Measurements from ENCODE around the gene SMOC2. TPM values are rescaled to one million over a fixed set of nuclear protein-coding genes. Genes with fewer than 3 reads are reported as not detected.

The SMOC2 gene
- total and polyA plus RNA-seq, 2 donors = 5.4 to 6.5 TPM

- DNase-seq (ENCODE audit: low read depth in 6 of 9, low spot score in 9 of 9) = no peak
- Histone ChIP-seq H3K4me1 (ENCODE audit: control insufficient read depth in 2 of 2, insufficient read depth in 2 of 2, low read length in 2 of 2) (no peaks in the 10 kb centered on the region), H3K4me3 (ENCODE audit: low read length in 2 of 2) (no peak overlapping the region), H3K27me3 (ENCODE audit: control insufficient read depth in 2 of 2, insufficient read depth in 1 of 2, low read length in 1 of 2) (no peaks in the 10 kb centered on the region), H3K9me3 (ENCODE audit: control insufficient read depth in 2 of 2, insufficient read depth in 1 of 2, low read length in 1 of 2) (no peaks in the 10 kb centered on the region), H3K36me3 (ENCODE audit: control insufficient read depth in 2 of 2, insufficient read depth in 2 of 2, low read length in 1 of 2) (no peaks in the 10 kb centered on the region), H3K27ac (ENCODE audit: low read depth in 1 of 2, low read length in 1 of 2) (no peak overlapping the region)
- 96% methylated on average over 8 of the region's 8 CpGs for WGBS
These were observed 66.7 kb downstream of the SMOC2 start for GRCh38 chr6:168507730-168508129.

- H3K4me1 ChIP-seq (ENCODE audit: control insufficient read depth in 2 of 2, insufficient read depth in 2 of 2, low read length in 2 of 2) = no peaks in the 10 kb centered on the region
- H3K4me3 ChIP-seq (ENCODE audit: low read length in 2 of 2) = no peak overlapping the region
- 91% methylated on average over 12 of the region's 12 CpGs for WGBS
- no peaks in the 10 kb centered on the region for H3K9me3 ChIP-seq (ENCODE audit: control insufficient read depth in 2 of 2, insufficient read depth in 1 of 2, low read length in 1 of 2)
- DNase-seq (ENCODE audit: low read depth in 6 of 9, low spot score in 9 of 9) = no peak
- H3K27ac ChIP-seq (ENCODE audit: low read depth in 1 of 2, low read length in 1 of 2) = no peak overlapping the region
- H3K36me3 ChIP-seq (ENCODE audit: control insufficient read depth in 2 of 2, insufficient read depth in 2 of 2, low read length in 1 of 2) = no peaks in the 10 kb centered on the region
- no peaks in the 10 kb centered on the region for H3K27me3 ChIP-seq (ENCODE audit: control insufficient read depth in 2 of 2, insufficient read depth in 1 of 2, low read length in 1 of 2)
These were observed 67.9 kb downstream of the SMOC2 start for GRCh38 chr6:168508903-168509302.

- Histone ChIP-seq H3K27ac (ENCODE audit: low read depth in 1 of 2, low read length in 1 of 2) (no peak overlapping the region), H3K4me3 (ENCODE audit: low read length in 2 of 2) (no peak overlapping the region), H3K4me1 (ENCODE audit: control insufficient read depth in 2 of 2, insufficient read depth in 2 of 2, low read length in 2 of 2) (no peaks in the 10 kb centered on the region), H3K9me3 (ENCODE audit: control insufficient read depth in 2 of 2, insufficient read depth in 1 of 2, low read length in 1 of 2) (peaks cover 0 to 7% of the 10 kb centered on the region in 2 donors), H3K27me3 (ENCODE audit: control insufficient read depth in 2 of 2, insufficient read depth in 1 of 2, low read length in 1 of 2) (peaks cover 0 to 2% of the 10 kb centered on the region in 2 donors), H3K36me3 (ENCODE audit: control insufficient read depth in 2 of 2, insufficient read depth in 2 of 2, low read length in 1 of 2) (no peaks in the 10 kb centered on the region)
- 69% methylated on average over 8 of the region's 8 CpGs for WGBS
- DNase-seq (ENCODE audit: low read depth in 6 of 9, low spot score in 9 of 9) = no peak
These were observed 72.8 kb downstream of the SMOC2 start for GRCh38 chr6:168513766-168514165.

- H3K4me1 ChIP-seq (ENCODE audit: control insufficient read depth in 2 of 2, insufficient read depth in 2 of 2, low read length in 2 of 2) = no peaks in the 10 kb centered on the region
- 69% methylated on average over 10 of the region's 10 CpGs for WGBS
- H3K4me3 ChIP-seq (ENCODE audit: low read length in 2 of 2) = no peak overlapping the region
- no peak for DNase-seq (ENCODE audit: low read depth in 6 of 9, low spot score in 9 of 9)
- H3K27me3 ChIP-seq (ENCODE audit: control insufficient read depth in 2 of 2, insufficient read depth in 1 of 2, low read length in 1 of 2) = peaks cover 0 to 2% of the 10 kb centered on the region in 2 donors
- no peak overlapping the region for H3K27ac ChIP-seq (ENCODE audit: low read depth in 1 of 2, low read length in 1 of 2)
- no peaks in the 10 kb centered on the region for H3K36me3 ChIP-seq (ENCODE audit: control insufficient read depth in 2 of 2, insufficient read depth in 2 of 2, low read length in 1 of 2)
- peaks cover 0 to 11% of the 10 kb centered on the region in 2 donors for H3K9me3 ChIP-seq (ENCODE audit: control insufficient read depth in 2 of 2, insufficient read depth in 1 of 2, low read length in 1 of 2)
These were observed 73.2 kb downstream of the SMOC2 start for GRCh38 chr6:168514216-168514615.

- Histone ChIP-seq H3K4me1 (ENCODE audit: control insufficient read depth in 2 of 2, insufficient read depth in 2 of 2, low read length in 2 of 2) (no peaks in the 10 kb centered on the region), H3K27ac (ENCODE audit: low read depth in 1 of 2, low read length in 1 of 2) (no peak overlapping the region), H3K36me3 (ENCODE audit: control insufficient read depth in 2 of 2, insufficient read depth in 2 of 2, low read length in 1 of 2) (no peaks in the 10 kb centered on the region), H3K4me3 (ENCODE audit: low read length in 2 of 2) (no peak overlapping the region), H3K27me3 (ENCODE audit: control insufficient read depth in 2 of 2, insufficient read depth in 1 of 2, low read length in 1 of 2) (peaks cover 0 to 2% of the 10 kb centered on the region in 2 donors), H3K9me3 (ENCODE audit: control insufficient read depth in 2 of 2, insufficient read depth in 1 of 2, low read length in 1 of 2) (peaks cover 0 to 14% of the 10 kb centered on the region in 2 donors)
- WGBS = 62% methylated on average over 16 of the region's 16 CpGs
- DNase-seq (ENCODE audit: low read depth in 6 of 9, low spot score in 9 of 9) = no peak
These were observed 74.4 kb downstream of the SMOC2 start for GRCh38 chr6:168515376-168515775.

- no peaks in the 10 kb centered on the region for H3K4me1 ChIP-seq (ENCODE audit: control insufficient read depth in 2 of 2, insufficient read depth in 2 of 2, low read length in 2 of 2)
- peaks cover 0 to 14% of the 10 kb centered on the region in 2 donors for H3K9me3 ChIP-seq (ENCODE audit: control insufficient read depth in 2 of 2, insufficient read depth in 1 of 2, low read length in 1 of 2)
- no peaks in the 10 kb centered on the region for H3K36me3 ChIP-seq (ENCODE audit: control insufficient read depth in 2 of 2, insufficient read depth in 2 of 2, low read length in 1 of 2)
- DNase-seq (ENCODE audit: low read depth in 6 of 9, low spot score in 9 of 9) = no peak
- H3K27ac ChIP-seq (ENCODE audit: low read depth in 1 of 2, low read length in 1 of 2) = no peak overlapping the region
- H3K4me3 ChIP-seq (ENCODE audit: low read length in 2 of 2) = no peak overlapping the region
- peaks cover 0 to 2% of the 10 kb centered on the region in 2 donors for H3K27me3 ChIP-seq (ENCODE audit: control insufficient read depth in 2 of 2, insufficient read depth in 1 of 2, low read length in 1 of 2)
- 91% methylated on average over 37 of the region's 37 CpGs for WGBS
These were observed 76.2 kb downstream of the SMOC2 start for GRCh38 chr6:168516944-168517741.

GRCh38 chr6:168517742-168518347 lies 76.9 kb downstream of the SMOC2 start:
- H3K36me3 ChIP-seq (ENCODE audit: control insufficient read depth in 2 of 2, insufficient read depth in 2 of 2, low read length in 1 of 2) = no peaks in the 10 kb centered on the region
- peaks cover 0 to 2% of the 10 kb centered on the region in 2 donors for H3K27me3 ChIP-seq (ENCODE audit: control insufficient read depth in 2 of 2, insufficient read depth in 1 of 2, low read length in 1 of 2)
- H3K4me1 ChIP-seq (ENCODE audit: control insufficient read depth in 2 of 2, insufficient read depth in 2 of 2, low read length in 2 of 2) = no peaks in the 10 kb centered on the region
- H3K4me3 ChIP-seq (ENCODE audit: low read length in 2 of 2) = no peak overlapping the region
- peaks cover 0 to 14% of the 10 kb centered on the region in 2 donors for H3K9me3 ChIP-seq (ENCODE audit: control insufficient read depth in 2 of 2, insufficient read depth in 1 of 2, low read length in 1 of 2)
- no peak overlapping the region for H3K27ac ChIP-seq (ENCODE audit: low read depth in 1 of 2, low read length in 1 of 2)
- no peak for DNase-seq (ENCODE audit: low read depth in 6 of 9, low spot score in 9 of 9)
- WGBS = 87% methylated on average over 39 of the region's 39 CpGs

- WGBS = 98% methylated on average over 4 of the region's 4 CpGs
- DNase-seq (ENCODE audit: low read depth in 6 of 9, low spot score in 9 of 9) = no peak
- Histone ChIP-seq H3K4me3 (ENCODE audit: low read length in 2 of 2) (no peak overlapping the region), H3K27me3 (ENCODE audit: control insufficient read depth in 2 of 2, insufficient read depth in 1 of 2, low read length in 1 of 2) (peaks cover 0 to 2% of the 10 kb centered on the region in 2 donors), H3K27ac (ENCODE audit: low read depth in 1 of 2, low read length in 1 of 2) (no peak overlapping the region), H3K9me3 (ENCODE audit: control insufficient read depth in 2 of 2, insufficient read depth in 1 of 2, low read length in 1 of 2) (peaks cover 0 to 14% of the 10 kb centered on the region in 2 donors), H3K36me3 (ENCODE audit: control insufficient read depth in 2 of 2, insufficient read depth in 2 of 2, low read length in 1 of 2) (no peaks in the 10 kb centered on the region), H3K4me1 (ENCODE audit: control insufficient read depth in 2 of 2, insufficient read depth in 2 of 2, low read length in 2 of 2) (no peaks in the 10 kb centered on the region)
These were observed 77.4 kb downstream of the SMOC2 start for GRCh38 chr6:168518348-168518745.

GRCh38 chr6:168518867-168519266 lies 77.9 kb downstream of the SMOC2 start:
- DNase-seq (ENCODE audit: low read depth in 6 of 9, low spot score in 9 of 9) = no peak
- WGBS = 99% methylated on average over 21 of the region's 21 CpGs
- Histone ChIP-seq H3K9me3 (ENCODE audit: control insufficient read depth in 2 of 2, insufficient read depth in 1 of 2, low read length in 1 of 2) (peaks cover 0 to 14% of the 10 kb centered on the region in 2 donors), H3K36me3 (ENCODE audit: control insufficient read depth in 2 of 2, insufficient read depth in 2 of 2, low read length in 1 of 2) (no peaks in the 10 kb centered on the region), H3K27ac (ENCODE audit: low read depth in 1 of 2, low read length in 1 of 2) (no peak overlapping the region), H3K4me1 (ENCODE audit: control insufficient read depth in 2 of 2, insufficient read depth in 2 of 2, low read length in 2 of 2) (no peaks in the 10 kb centered on the region), H3K27me3 (ENCODE audit: control insufficient read depth in 2 of 2, insufficient read depth in 1 of 2, low read length in 1 of 2) (peaks cover 0 to 2% of the 10 kb centered on the region in 2 donors), H3K4me3 (ENCODE audit: low read length in 2 of 2) (no peak overlapping the region)

All from thymus (tissue), 11 donors.